K562 (cell line): Measurements from ENCODE around the gene PRKAG2. TPM values are rescaled to one million over a fixed set of nuclear protein-coding genes. Genes with fewer than 3 reads are reported as not detected.

Experiments used
- ARID2 ChIP-seq: fragments of 450-650 bp; IDR thresholded peaks from 2 replicates; pipeline ENCODE4 v1.6.1; 2017; ENCODE audit warnings: antibody characterized with exemption, mild to moderate bottlenecking
- CBX1 ChIP-seq: sonication (generic); IDR thresholded peaks from 2 replicates; pipeline ENCODE4 v1.6.1; 2016; ENCODE audit warnings: antibody characterized with exemption, low read depth, mild to moderate bottlenecking
- CC2D1A ChIP-seq: fragments of 450-650 bp; IDR thresholded peaks from 2 replicates; pipeline ENCODE4 v1.6.1; 2017; ENCODE audit warnings: mild to moderate bottlenecking
- CEBPZ ChIP-seq: fragments of 150-350 bp; IDR thresholded peaks from 2 replicates; pipeline ENCODE4 v1.6.1; 2014; ENCODE audit warnings: low read depth, mild to moderate bottlenecking, low read length, borderline replicate concordance
- CTCFL ChIP-seq: IDR thresholded peaks from 2 replicates; pipeline ENCODE4 v1.6.1; 2011; ENCODE audit warnings: borderline replicate concordance, low read depth, mild to moderate bottlenecking, moderate library complexity, low read length; ENCODE audit not compliant: insufficient read depth, poor library complexity, severe bottlenecking
- FOXK2 ChIP-seq, 2 experiments: fragments of 450-650 bp; IDR thresholded peaks in 1 of 2; conservative IDR thresholded peaks in 1 of 2; 2 replicates each; pipeline ENCODE4 v1.6.1; 2016; ENCODE audit warnings: low read depth in 2 of 2, mild to moderate bottlenecking in 1 of 2
- HNRNPK ChIP-seq: fragments of 200-400 bp; formaldehyde crosslinking; IDR thresholded peaks from one replicate; pipeline ENCODE4 v1.6.1; 2018; ENCODE audit warnings: mild to moderate bottlenecking, low read depth, low read length; ENCODE audit not compliant: poor library complexity, severe bottlenecking
- MED1 ChIP-seq: sonication (generic); formaldehyde crosslinking; IDR thresholded peaks from 2 replicates; pipeline ENCODE4 v1.8.1; 2023; ENCODE audit warnings: missing genetic modification reagents, borderline replicate concordance
- RAD21 ChIP-seq, 2 experiments: fragments of 250-450 bp in 1 of 2; fragments of 450-650 bp in 1 of 2; sonication (Bioruptor Pico) in 1 of 2; formaldehyde crosslinking in 1 of 2; IDR thresholded peaks in 1 of 2; conservative IDR thresholded peaks in 1 of 2; 2 replicates each; pipeline versions ENCODE4 v1.4.0 to v1.8.0; 2020 to 2022; ENCODE audit warnings: mild to moderate bottlenecking in 2 of 2, moderate library complexity in 1 of 2
- RAD51 ChIP-seq: fragments of 450-650 bp; IDR thresholded peaks from 2 replicates; pipeline ENCODE4 v1.7.1; 2016; ENCODE audit warnings: low read depth, mild to moderate bottlenecking, borderline replicate concordance
- RBM39 ChIP-seq: fragments of 200-400 bp; formaldehyde crosslinking; optimal IDR thresholded peaks from 2 replicates; pipeline ENCODE3; 2018; ENCODE audit warnings: low read depth, low read length
- SREBF2 ChIP-seq: sonication (generic); formaldehyde crosslinking; IDR thresholded peaks from 2 replicates; pipeline ENCODE4 v1.4.0; 2020; ENCODE audit warnings: mild to moderate bottlenecking, missing genetic modification reagents
- STAT5B ChIP-seq: fragments of 250-450 bp; sonication (Bioruptor Pico); IDR thresholded peaks from 2 replicates; pipeline ENCODE4 v1.8.0; 2021; ENCODE audit warnings: mild to moderate bottlenecking, inconsistent platforms
- ZNF175 ChIP-seq: fragments of 200-800 bp; sonication (Bioruptor generic); IDR thresholded peaks from 2 replicates; pipeline ENCODE4 v1.6.1; 2016; ENCODE audit warnings: low read depth, mild to moderate bottlenecking, missing genetic modification characterization, missing compliant biosample characterization
- ZNF23 ChIP-seq: fragments of 250-450 bp; sonication (Bioruptor Pico); IDR thresholded peaks from 2 replicates; pipeline ENCODE4 v1.4.0; 2020; ENCODE audit warnings: mild to moderate bottlenecking
- ZNF398 ChIP-seq: fragments of 250-450 bp; sonication (Bioruptor Pico); IDR thresholded peaks from 2 replicates; pipeline ENCODE4 v1.8.0; 2021; ENCODE audit warnings: moderate library complexity, mild to moderate bottlenecking, inconsistent platforms
- ZNF766 ChIP-seq: fragments of 200-800 bp; sonication (Bioruptor generic); conservative IDR thresholded peaks from 2 replicates; pipeline ENCODE4 v1.6.1; 2016; ENCODE audit warnings: missing genetic modification characterization, missing compliant biosample characterization
- polyA plus RNA-seq, 8 experiments: library from polyadenylated mRNA; depleted of rRNA in 4 of 8; stranded (reverse) in 5 of 8; unstranded in 3 of 8; fragments of >200 nt; fragmentation: Nextera tagmentation in 2 of 8; fragmentation: Illumina TruSeq in 1 of 8; extraction: Ambion mirVana in 2 of 8; extraction: Trizol in 1 of 8; gene quantifications; 2 replicates each; pipeline versions ENCODE4 v1.2.1 to v1.2.3, GENCODE V29; 2011 to 2014; ENCODE audit warnings: inconsistent platforms in 1 of 8, missing spikeins in 1 of 8
- total RNA-seq, 7 experiments: library from RNA; depleted of rRNA in 6 of 7; stranded (reverse); fragments of >200 nt in 6 of 7; fragmentation: Illumina TruSeq in 2 of 7; extraction: Trizol in 2 of 7; gene quantifications; 2 replicates each; pipeline versions ENCODE4 v1.2.1 to v1.2.3, GENCODE V29; 2011 to 2021; ENCODE audit warnings: low replicate concordance in 1 of 7

Gene PRKAG2
- total and polyA plus RNA-seq, 9 of the 15 experiments (the other 6 are each of a cell fraction or from before 2014, with no cell fraction given), result 0.99 to 5.6 (median 3.3) TPM

GRCh38 chr7:151631953-151632749, 244.8 kb downstream of the PRKAG2 start (continued):
- TF ChIP-seq FOXK2 (conservative IDR thresholded peaks at IDR 0.05 in 1 of 2, IDR thresholded peaks at IDR 0.05 in 1 of 2; ENCODE audit: low read depth in 2 of 2) (no peak; a peak in 1 of 4 replicates), RAD51 (no peak), MED1 (CRISPR knock-in tag) (no peak), RAD21 (CRISPR knock-in tag; conservative IDR thresholded peaks at IDR 0.05 in 1 of 2, IDR thresholded peaks at IDR 0.05 in 1 of 2) (peak in 1 of 2 experiments; percentile 39; a peak in 3 of 4 replicates), CBX1 (peak; percentile 38; the same call in 1 of the 2 replicates), HNRNPK (no peak), ARID2 (no peak), CTCFL (peak; percentile 99), ZNF23 (CRISPR knock-in tag) (no peak), ZNF766 (CRISPR knock-in tag) (no peak), STAT5B (no peak), SREBF2 (CRISPR knock-in tag) (no peak), CC2D1A (no peak), ZNF175 (no peak), CEBPZ (no peak), RBM39 (no peak), ZNF398 (CRISPR knock-in tag) (no peak)
